GM19239 (cell line): ENCODE results near the gene MDC1.
"Not testable (repeated sequence)": the region's sequence is repeated elsewhere in the genome, so short reads cannot be mapped to it uniquely, and the experiment has no call there.

Experiments used
- DNase-seq: peaks from one replicate; pipeline ENCODE4 v3.0.0; 2011; ENCODE audit warnings: low spot score; ENCODE audit not compliant: insufficient read length
- FAIRE-seq: peaks from 2 replicates; lab custom pipeline; 2011; peaks lifted over from hg19 to GRCh38; lab: Jason Lieb, UNC

The MDC1 gene

DNA sequence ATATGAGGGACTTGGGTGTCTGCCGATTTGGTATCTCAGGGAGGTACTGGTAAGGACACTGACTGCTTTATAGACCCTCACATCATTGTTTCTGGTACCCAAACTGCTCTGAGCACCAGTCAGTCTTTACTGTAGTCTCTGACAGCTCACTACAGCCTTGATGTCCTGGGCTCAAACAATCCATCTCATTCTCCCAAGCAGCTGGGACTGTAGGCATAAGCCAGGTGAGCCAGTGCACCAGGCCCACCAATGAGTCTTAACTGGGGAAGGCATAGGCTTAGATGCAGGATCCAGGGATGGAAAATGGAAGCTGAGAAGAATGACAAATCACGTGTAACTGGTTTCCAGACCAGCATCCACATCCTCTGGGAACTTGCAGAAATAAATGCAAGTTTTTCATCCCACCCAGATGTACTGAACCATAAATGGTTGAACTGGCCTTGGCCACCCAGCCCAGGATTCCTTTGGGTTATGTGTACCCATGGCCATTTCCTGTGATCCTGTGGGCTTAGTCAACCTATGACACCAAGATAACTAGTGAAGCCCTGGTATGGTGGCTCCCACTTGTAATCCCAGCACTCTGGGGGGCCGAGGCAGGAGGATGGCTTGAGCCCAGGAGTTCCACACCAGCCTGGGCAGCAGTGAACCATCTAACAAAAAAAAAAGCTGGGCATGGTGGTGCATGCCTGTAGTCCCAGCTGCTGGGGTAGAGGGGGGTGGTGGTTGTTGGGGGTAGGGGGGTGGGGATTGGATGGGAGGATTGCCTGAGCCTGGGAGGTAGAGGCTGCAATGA lies 8.8 kb upstream of the MDC1 start:
- FAIRE-seq = peak; percentile 14

DNA sequence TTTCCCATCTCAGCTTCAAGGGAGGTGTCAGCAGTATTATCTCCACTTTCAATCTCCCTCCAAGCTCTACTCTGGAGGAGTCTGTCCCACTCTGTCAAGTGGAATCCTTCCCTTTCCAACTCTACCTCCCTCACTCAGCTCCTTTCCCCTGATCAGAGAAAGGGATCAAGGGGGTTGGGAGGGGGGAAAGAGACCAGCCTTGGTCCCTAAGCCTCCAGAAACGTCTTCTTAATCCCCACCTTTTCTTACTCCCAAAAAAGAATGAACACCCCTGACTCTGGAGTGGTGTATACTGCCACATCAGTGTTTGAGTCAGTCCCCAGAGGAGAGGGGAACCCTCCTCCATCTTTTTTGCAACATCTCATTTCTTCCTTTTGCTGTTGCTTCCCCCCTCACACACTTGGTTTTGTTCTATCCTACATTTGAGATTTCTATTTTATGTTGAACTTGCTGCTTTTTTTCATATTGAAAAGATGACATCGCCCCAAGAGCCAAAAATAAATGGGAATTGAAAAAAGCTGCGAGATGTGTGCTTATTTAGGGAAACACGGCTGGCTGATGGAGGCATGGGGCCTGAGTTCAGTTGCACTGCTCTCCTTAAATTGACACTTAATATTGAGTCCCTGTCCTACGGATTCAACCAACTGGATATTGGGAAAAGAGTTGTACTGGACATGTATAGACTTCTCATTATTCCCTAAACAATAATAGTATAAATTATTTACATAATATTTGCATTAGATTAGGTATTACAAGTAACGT lies 8.0 kb upstream of the MDC1 start:
- no peak for FAIRE-seq
- no peak for DNase-seq

More for the DNA sequence above, 8.8 kb upstream of the MDC1 start:
- no peak for DNase-seq

GRCh38 chr6:30723843-30724741 lies 7.0 kb upstream of the MDC1 start:
- DNase-seq, FAIRE-seq: not testable (repeated sequence)

DNA sequence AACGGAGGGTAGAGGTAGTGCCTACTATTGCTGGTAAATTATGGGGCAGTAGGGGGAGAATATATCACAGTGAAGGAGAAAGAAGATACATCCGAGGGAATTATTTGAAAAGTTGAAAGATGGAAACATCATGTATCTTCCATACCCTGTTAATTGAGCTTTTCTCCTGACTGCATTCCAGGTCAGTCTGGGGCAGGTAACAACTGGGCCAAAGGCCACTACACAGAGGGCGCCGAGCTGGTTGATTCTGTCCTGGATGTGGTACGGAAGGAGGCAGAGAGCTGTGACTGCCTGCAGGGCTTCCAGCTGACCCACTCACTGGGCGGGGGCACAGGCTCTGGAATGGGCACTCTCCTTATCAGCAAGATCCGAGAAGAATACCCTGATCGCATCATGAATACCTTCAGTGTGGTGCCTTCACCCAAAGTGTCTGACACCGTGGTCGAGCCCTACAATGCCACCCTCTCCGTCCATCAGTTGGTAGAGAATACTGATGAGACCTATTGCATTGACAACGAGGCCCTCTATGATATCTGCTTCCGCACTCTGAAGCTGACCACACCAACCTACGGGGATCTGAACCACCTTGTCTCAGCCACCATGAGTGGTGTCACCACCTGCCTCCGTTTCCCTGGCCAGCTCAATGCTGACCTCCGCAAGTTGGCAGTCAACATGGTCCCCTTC lies 6.2 kb upstream of the MDC1 start:
- DNase-seq, FAIRE-seq: not testable (repeated sequence)

DNA sequence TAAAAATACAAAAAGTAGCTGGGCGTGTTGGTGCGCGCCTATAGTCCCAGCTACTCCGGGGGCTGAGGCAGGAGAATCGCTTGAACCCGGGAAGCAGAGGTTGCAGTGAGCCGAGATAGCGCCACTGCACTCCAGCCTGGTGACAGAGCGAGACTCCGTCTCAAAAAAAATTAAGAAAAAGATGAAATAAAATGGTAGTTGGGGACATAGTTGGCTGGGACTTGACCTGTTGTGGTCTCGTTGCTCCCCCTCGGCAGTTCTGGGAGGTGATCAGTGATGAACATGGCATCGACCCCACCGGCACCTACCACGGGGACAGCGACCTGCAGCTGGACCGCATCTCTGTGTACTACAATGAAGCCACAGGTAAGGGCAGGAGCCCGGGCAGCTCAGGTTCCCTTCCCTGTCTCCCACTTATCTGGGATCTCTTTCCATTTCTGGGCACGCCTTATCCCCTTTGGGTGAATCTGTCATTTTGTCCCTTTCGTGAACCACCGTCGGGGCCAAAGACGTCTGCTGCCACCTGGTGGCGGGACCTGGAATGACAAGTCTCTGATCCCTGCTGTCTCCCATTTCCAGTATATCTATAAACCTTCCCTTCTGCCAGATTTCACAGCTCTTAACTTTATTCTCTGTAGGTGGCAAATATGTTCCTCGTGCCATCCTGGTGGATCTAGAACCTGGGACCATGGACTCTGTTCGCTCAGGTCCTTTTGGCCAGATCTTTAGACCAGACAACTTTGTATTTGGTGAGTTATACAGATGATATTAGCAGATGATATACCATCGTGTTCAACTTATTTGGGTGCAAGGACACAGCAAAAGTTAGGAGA lies 5.4 kb upstream of the MDC1 start:
- FAIRE-seq = peak; percentile 39
- peak; percentile 52 for DNase-seq

DNA sequence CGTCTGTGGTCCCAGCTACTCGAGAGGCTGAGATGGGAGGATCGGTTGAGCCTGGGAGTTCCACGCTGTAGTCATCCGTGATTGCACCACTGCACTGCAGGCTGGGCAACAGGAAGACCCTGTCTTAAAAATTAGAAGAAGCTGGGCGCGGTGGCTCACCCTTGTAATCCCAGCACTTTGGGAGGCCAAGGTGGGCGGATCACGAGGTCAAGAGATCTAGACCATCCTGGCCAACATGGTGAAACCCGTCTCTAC lies 4.9 kb upstream of the MDC1 start:
- FAIRE-seq, DNase-seq: not testable (repeated sequence)

GRCh38 chr6:30721198-30722024 lies 4.3 kb upstream of the MDC1 start:
- DNase-seq (peak; percentile 57), FAIRE-seq (peak; percentile 44)

GRCh38 chr6:30720738-30721197 lies 3.7 kb upstream of the MDC1 start:
- FAIRE-seq (no peak), DNase-seq (no peak)

- peak; percentile 96 for FAIRE-seq
- peak; percentile 64 for DNase-seq
Observed at GRCh38 chr6:30719791-30720737, 3.0 kb upstream of the MDC1 start, which contains the start of gene TUBB. TSS of gene TUBB (plus strand) at chr6:30720352. CDS start at chr6:30720507, 155 bp downstream.

- FAIRE-seq (peak; percentile 63), DNase-seq (no peak)
Observed at GRCh38 chr6:30719356-30719755, 2.3 kb upstream of the MDC1 start.

GRCh38 chr6:30717845-30718720 lies 1.0 kb upstream of the MDC1 start:
- not testable (repeated sequence) for FAIRE-seq

DNA sequence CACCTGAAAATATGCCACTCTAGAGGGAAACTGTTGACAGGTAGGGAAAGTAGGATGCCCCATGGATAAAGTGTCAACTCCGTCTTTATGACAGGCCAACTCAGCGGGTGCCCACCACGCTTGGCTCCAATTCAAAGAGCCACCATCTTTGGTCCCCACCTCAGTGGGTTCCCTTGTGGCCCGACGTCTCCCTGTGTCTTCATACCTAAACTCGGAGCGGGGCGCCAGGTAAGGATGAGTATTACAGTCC lies 277 bp downstream of the MDC1 start:
- FAIRE-seq = no peak
- no peak for DNase-seq

More at GRCh38 chr6:30717845-30718720, 1.0 kb upstream of the MDC1 start:
- DNase-seq = not testable (repeated sequence)

DNA sequence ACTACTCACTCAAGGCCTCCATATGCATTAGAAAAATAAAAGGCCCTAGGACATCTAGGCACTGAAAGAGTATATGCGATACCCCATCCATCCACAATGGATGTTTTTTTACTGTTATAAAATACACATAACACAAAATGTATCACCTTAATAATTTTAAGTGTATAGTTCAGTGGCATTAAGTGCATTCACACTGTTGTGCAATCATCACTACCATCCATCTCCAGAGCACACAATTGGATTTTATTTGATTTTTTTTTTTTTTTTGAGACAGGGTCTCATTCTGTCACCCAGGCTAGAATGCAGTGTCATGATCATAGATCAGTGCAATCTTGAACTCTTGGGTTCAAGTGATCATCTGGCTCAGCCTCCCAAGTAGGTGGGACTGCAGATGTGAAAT lies 2.8 kb downstream of the MDC1 start:
- FAIRE-seq = no peak

DNA sequence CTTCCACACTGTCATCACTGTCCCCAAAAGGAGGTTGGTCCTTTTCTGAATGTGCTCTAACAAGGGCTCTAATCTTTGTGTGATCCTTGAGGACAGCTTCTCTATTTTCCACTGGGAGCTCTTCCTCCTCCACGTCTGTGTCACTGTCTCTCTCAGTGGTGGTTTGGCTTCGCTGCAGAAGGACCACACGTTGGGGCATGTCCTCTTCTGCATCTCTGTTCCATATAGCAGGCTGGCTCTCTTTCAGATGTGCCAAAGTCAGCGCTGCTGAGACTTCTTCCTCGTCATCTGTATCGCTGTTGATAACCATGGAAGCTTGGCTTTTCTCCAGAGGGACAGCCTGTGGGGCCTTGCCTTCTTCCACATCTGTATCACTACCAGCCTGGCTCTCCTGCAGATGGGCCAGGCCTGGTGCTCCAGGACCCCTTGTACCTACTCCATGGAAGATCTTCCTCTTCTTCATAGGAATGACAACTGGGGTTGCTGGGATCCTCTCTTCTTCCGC lies 4.6 kb downstream of the MDC1 start:
- no peak for FAIRE-seq
- DNase-seq = no peak

More for the DNA sequence above, 2.8 kb downstream of the MDC1 start:
- DNase-seq = no peak

DNA sequence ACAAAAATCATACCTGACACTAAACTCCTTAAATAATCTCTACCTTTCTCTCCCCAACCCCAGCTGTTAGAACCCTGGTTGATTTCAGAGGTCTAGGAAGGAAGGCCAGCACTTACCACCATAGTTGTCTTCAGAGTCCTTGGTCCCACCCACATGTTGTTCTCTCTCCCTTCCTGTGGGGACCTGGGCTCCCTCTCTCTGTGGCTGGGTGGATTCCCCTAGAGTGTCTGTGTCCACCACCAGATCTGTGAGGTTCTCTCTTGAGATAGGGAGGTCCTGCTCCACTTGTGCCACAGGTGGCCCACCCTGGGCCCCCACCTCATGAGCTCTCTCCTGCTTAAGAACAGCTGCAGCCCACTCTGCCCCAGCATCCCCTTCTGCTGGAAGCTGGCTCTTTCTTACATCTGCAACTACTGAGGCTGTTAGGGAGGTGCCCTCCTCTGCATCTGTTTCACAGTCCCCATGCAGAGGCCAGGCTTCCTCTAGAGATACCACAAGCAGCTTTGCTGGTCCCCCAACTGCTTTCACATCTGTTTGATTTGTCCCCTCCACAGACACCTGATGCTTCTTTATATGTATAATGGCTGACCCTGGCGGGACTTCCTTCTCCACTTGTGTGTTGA lies 5.2 kb downstream of the MDC1 start:
- FAIRE-seq = peak; percentile 37
- DNase-seq = no peak
